Activated T-cell treated with anti-CD3 and anti-CD28 coated beads, Interleukin-2, amount 50 U/mL, for 72 hours (primary cell): ENCODE measurements around the gene PPP1R14C. TPM values are rescaled to one million over a fixed set of nuclear protein-coding genes. Genes with fewer than 3 reads are reported as not detected.

ENCODE experiments used
- ATAC-seq, 2 donors: fragments of 150-1000 bp; cut with Tn5 transposase; replicated peaks in 1 of 2; 2 replicates each; pipeline ENCODE4 v1.10.0; 2021; ENCODE audit warnings: moderate library complexity in 2 of 2, mild to moderate bottlenecking in 1 of 2
- DNase-seq, 2 donors: peaks; one replicate each; pipeline ENCODE4 v3.0.0; 2021 to 2022; ENCODE audit warnings: mixed read lengths in 1 of 2
- H3K27ac Mint-ChIP-seq: one replicate; pipeline ENCODE4 v1.8.0; 2022; ENCODE audit warnings: mild to moderate bottlenecking, moderate library complexity, mixed read lengths
- H3K27me3 Mint-ChIP-seq: one replicate; pipeline ENCODE4 v1.8.0; 2022; ENCODE audit warnings: low read depth, mixed read lengths
- H3K36me3 Mint-ChIP-seq, 2 donors: one replicate each; pipeline ENCODE4 v1.8.0; 2022; ENCODE audit warnings: mixed read lengths in 2 of 2, mild to moderate bottlenecking in 1 of 2; ENCODE audit not compliant: insufficient read depth in 2 of 2
- H3K4me1 Mint-ChIP-seq: one replicate; pipeline ENCODE4 v1.8.0; 2022; ENCODE audit warnings: low read depth, mixed read lengths
- H3K4me3 Mint-ChIP-seq, 2 donors: one replicate each; pipeline ENCODE4 v1.8.0; 2022; ENCODE audit warnings: mild to moderate bottlenecking in 2 of 2, mixed read lengths in 2 of 2, moderate library complexity in 2 of 2
- H3K9me3 Mint-ChIP-seq, 2 donors: one replicate each; pipeline ENCODE4 v1.8.0; 2022; ENCODE audit warnings: mixed read lengths in 2 of 2
- total RNA-seq, 2 donors: library from RNA; stranded (reverse); gene quantifications; one replicate each; pipeline ENCODE4 v1.2.3, GENCODE V29; 2022

The PPP1R14C gene
- total RNA-seq = 1 to 10 TPM; 1.8 TPM

- Mint-ChIP-seq H3K4me1 (peaks cover 18% of the 10 kb centered on the region), H3K27ac (no peak within 1 kb of the TSS), H3K4me3 (peak within 1 kb of the TSS; percentile 75 to 78), H3K27me3 (peaks cover 88% of the 10 kb centered on the region), H3K36me3 (peaks cover 0 to 5% of the 10 kb centered on the region in 2 donors), H3K9me3 (peaks cover 4 to 6% of the 10 kb centered on the region in 2 donors)
- ATAC-seq = peak; percentile 79 to 84
- DNase-seq = peak; percentile 45 to 48
These were observed at the start of gene PPP1R14C for GRCh38 chr6:150142670-150143515. Gene PPP1R14C (plus strand): TSS chr6:150143044. CDS start chr6:150143193, 149 bp downstream.

- Mint-ChIP-seq H3K36me3 (no peaks in the 10 kb centered on the region), H3K4me3 (no peak overlapping the region), H3K27me3 (peaks cover 32% of the 10 kb centered on the region), H3K9me3 (no peaks in the 10 kb centered on the region), H3K4me1 (no peaks in the 10 kb centered on the region), H3K27ac (no peak overlapping the region)
- DNase-seq (no peak), ATAC-seq (no peak)
These were observed 49.4 kb upstream of the PPP1R14C start for GRCh38 chr6:150093397-150093796.

- ATAC-seq (no peak), DNase-seq (no peak)
- no peak overlapping the region for H3K27ac Mint-ChIP-seq
- no peaks in the 10 kb centered on the region for H3K9me3 Mint-ChIP-seq
- no peaks in the 10 kb centered on the region for H3K36me3 Mint-ChIP-seq
- no peaks in the 10 kb centered on the region for H3K4me1 Mint-ChIP-seq
- peaks cover 17% of the 10 kb centered on the region for H3K27me3 Mint-ChIP-seq
- no peak overlapping the region for H3K4me3 Mint-ChIP-seq
These were observed 44.7 kb upstream of the PPP1R14C start for GRCh38 chr6:150098155-150098554.

DNA sequence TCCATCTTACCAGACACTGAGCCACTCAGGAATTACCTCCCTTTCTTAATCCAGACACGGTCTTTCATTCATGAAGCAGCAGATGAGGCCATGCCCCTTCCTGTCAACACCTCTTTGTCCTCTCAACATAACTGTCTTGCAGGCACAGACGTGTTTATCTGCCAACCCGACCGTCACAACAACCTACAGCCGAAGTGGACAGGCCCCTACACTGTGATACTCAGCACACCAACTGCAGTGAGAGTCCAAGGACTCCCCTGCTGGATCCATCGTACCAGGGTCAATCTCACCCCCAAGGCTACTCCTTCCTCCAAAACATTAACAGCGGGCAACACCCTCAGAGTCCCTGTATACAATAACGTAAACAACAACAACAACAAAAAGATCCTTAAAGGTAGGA lies 43.3 kb upstream of the PPP1R14C start:
- no peak overlapping the region for H3K4me3 Mint-ChIP-seq
- ATAC-seq (no peak), DNase-seq (no peak)
- H3K4me1 Mint-ChIP-seq = no peaks in the 10 kb centered on the region
- H3K36me3 Mint-ChIP-seq = no peaks in the 10 kb centered on the region
- H3K27me3 Mint-ChIP-seq = peaks cover 15% of the 10 kb centered on the region
- H3K27ac Mint-ChIP-seq = no peak overlapping the region
- no peaks in the 10 kb centered on the region for H3K9me3 Mint-ChIP-seq

GRCh38 chr6:150099953-150100352 lies 42.9 kb upstream of the PPP1R14C start:
- DNase-seq = no peak
- no peaks in the 10 kb centered on the region for H3K9me3 Mint-ChIP-seq
- H3K36me3 Mint-ChIP-seq = no peaks in the 10 kb centered on the region
- H3K27me3 Mint-ChIP-seq = peaks cover 11% of the 10 kb centered on the region
- H3K4me1 Mint-ChIP-seq = no peaks in the 10 kb centered on the region
- ATAC-seq = no peak
- no peak overlapping the region for H3K4me3 Mint-ChIP-seq
- no peak overlapping the region for H3K27ac Mint-ChIP-seq

DNA sequence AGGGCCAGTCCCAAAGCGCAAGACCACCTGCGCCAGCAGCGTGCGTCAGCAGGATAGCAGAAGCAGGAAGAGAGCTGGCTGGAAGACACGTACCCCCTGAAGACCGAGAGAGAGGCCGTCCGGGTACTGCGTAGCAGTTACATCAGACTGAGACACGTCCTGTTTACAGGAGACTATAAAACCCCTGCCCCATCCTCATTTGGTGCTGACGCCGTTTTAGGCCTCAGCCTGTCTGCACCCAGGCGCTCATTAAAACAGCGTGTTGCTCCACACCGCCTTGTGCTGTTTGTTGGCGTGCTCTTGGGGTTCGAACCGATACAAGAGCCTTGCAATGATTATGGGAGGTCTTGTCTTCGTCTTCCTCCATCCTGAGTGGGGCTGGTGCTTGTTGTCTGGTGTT lies 42.1 kb upstream of the PPP1R14C start:
- H3K4me3 Mint-ChIP-seq = no peak overlapping the region
- no peaks in the 10 kb centered on the region for H3K36me3 Mint-ChIP-seq
- H3K27ac Mint-ChIP-seq = no peak overlapping the region
- DNase-seq (no peak), ATAC-seq (no peak)
- H3K9me3 Mint-ChIP-seq = no peaks in the 10 kb centered on the region
- no peaks in the 10 kb centered on the region for H3K4me1 Mint-ChIP-seq
- H3K27me3 Mint-ChIP-seq = peaks cover 3% of the 10 kb centered on the region

GRCh38 chr6:150102750-150103270 lies 40.0 kb upstream of the PPP1R14C start:
- DNase-seq = no peak

DNA sequence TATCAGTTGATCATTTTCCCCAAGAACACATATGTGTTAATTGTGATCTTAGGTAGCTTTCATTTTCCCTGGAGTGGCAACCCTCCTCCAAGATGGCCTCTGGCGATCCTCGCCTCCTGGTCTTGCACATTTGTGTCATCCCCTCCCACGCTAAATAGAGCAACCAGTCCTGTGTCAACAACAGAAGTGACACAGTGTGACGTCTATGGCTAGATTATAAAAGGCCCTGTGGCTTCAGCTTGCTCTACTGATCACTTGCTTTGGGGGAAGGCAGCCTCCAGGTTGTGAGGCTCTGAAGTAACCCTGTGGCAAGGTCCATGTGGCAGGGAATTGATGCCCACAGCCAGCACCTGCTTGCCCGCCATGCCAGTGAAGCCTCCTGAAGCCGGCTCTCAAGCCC lies 30.6 kb upstream of the PPP1R14C start:
- no peak overlapping the region for H3K4me3 Mint-ChIP-seq
- no peak for ATAC-seq
- peaks cover 0 to 2% of the 10 kb centered on the region in 2 donors for H3K36me3 Mint-ChIP-seq
- H3K4me1 Mint-ChIP-seq = no peaks in the 10 kb centered on the region
- no peak overlapping the region for H3K27ac Mint-ChIP-seq
- H3K27me3 Mint-ChIP-seq = peaks cover 19% of the 10 kb centered on the region
- H3K9me3 Mint-ChIP-seq = peaks cover 0 to 2% of the 10 kb centered on the region in 2 donors
- DNase-seq = no peak

More at GRCh38 chr6:150102750-150103270, 40.0 kb upstream of the PPP1R14C start:
- H3K9me3 Mint-ChIP-seq = no peaks in the 10 kb centered on the region
- ATAC-seq = no peak
- H3K27ac Mint-ChIP-seq = no peak overlapping the region
- no peak overlapping the region for H3K4me3 Mint-ChIP-seq
- no peaks in the 10 kb centered on the region for H3K4me1 Mint-ChIP-seq
- H3K36me3 Mint-ChIP-seq = no peaks in the 10 kb centered on the region
- peaks cover 6% of the 10 kb centered on the region for H3K27me3 Mint-ChIP-seq

- Mint-ChIP-seq H3K27me3 (peaks cover 20% of the 10 kb centered on the region), H3K4me1 (no peaks in the 10 kb centered on the region), H3K36me3 (peaks cover 0 to 2% of the 10 kb centered on the region in 2 donors), H3K4me3 (no peak overlapping the region), H3K27ac (no peak overlapping the region), H3K9me3 (peaks cover 0 to 2% of the 10 kb centered on the region in 2 donors)
- ATAC-seq = no peak
- DNase-seq = no peak
These were observed 27.1 kb upstream of the PPP1R14C start for GRCh38 chr6:150115769-150116168.

GRCh38 chr6:150116200-150116800 lies 26.5 kb upstream of the PPP1R14C start:
- no peak overlapping the region for H3K27ac Mint-ChIP-seq
- ATAC-seq (no peak), DNase-seq (no peak)
- H3K4me3 Mint-ChIP-seq = no peak overlapping the region
- H3K4me1 Mint-ChIP-seq = no peaks in the 10 kb centered on the region
- H3K9me3 Mint-ChIP-seq = peaks cover 0 to 2% of the 10 kb centered on the region in 2 donors
- peaks cover 0 to 2% of the 10 kb centered on the region in 2 donors for H3K36me3 Mint-ChIP-seq
- H3K27me3 Mint-ChIP-seq = peaks cover 14% of the 10 kb centered on the region

GRCh38 chr6:150118203-150118602 lies 24.6 kb upstream of the PPP1R14C start:
- DNase-seq = no peak
- H3K36me3 Mint-ChIP-seq = peaks cover 0 to 2% of the 10 kb centered on the region in 2 donors
- H3K4me1 Mint-ChIP-seq = no peaks in the 10 kb centered on the region
- H3K27me3 Mint-ChIP-seq = peaks cover 7% of the 10 kb centered on the region
- no peak for ATAC-seq
- H3K27ac Mint-ChIP-seq = no peak overlapping the region
- peaks cover 0 to 2% of the 10 kb centered on the region in 2 donors for H3K9me3 Mint-ChIP-seq
- no peak overlapping the region for H3K4me3 Mint-ChIP-seq

DNA sequence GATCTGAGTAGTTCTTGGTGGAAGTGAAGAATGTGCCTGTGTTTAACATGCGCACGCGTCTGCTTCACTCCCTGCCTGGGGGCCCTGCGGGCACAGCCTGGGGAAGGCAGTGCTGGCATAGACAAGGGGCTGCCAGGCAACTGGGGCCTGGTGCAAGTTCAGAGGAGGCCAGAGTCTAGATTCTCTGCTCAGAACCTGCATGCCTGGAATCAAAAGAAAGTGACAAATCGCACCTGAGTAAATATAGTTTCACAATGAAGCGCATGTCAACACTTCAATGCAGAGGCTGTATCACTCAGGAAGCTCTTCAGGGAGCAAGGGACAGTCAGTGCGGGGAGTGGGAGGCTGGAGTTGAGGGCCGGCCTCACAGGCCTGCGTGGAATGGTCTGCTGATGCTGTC lies 24.2 kb upstream of the PPP1R14C start:
- Mint-ChIP-seq H3K27ac (no peak overlapping the region), H3K9me3 (peaks cover 0 to 2% of the 10 kb centered on the region in 2 donors), H3K36me3 (peaks cover 0 to 2% of the 10 kb centered on the region in 2 donors), H3K4me3 (no peak overlapping the region), H3K4me1 (no peaks in the 10 kb centered on the region), H3K27me3 (peaks cover 7% of the 10 kb centered on the region)
- no peak for DNase-seq
- ATAC-seq = no peak

- DNase-seq = no peak
- no peaks in the 10 kb centered on the region for H3K4me1 Mint-ChIP-seq
- no peak for ATAC-seq
- no peak overlapping the region for H3K27ac Mint-ChIP-seq
- H3K36me3 Mint-ChIP-seq = peaks cover 0 to 2% of the 10 kb centered on the region in 2 donors
- H3K27me3 Mint-ChIP-seq = peaks cover 7% of the 10 kb centered on the region
- peaks cover 0 to 2% of the 10 kb centered on the region in 2 donors for H3K9me3 Mint-ChIP-seq
- no peak overlapping the region for H3K4me3 Mint-ChIP-seq
These were observed 23.7 kb upstream of the PPP1R14C start for GRCh38 chr6:150119173-150119572.
